ENCODE results near the gene HAP1.
"Not testable (repeated sequence)": the region's sequence is repeated elsewhere in the genome, so short reads cannot be mapped to it uniquely, and the experiment has no call there.

The HAP1 gene

GRCh38 chr17:41675157-41676057, 59.0 kb downstream of the HAP1 start:
- H3K27me3 ChIP-seq (ENCODE audit: insufficient read depth, low read length); H3K36me3 ChIP-seq (ENCODE audit: insufficient read depth, low read depth, low read length); H3K9me3 ChIP-seq (ENCODE audit: insufficient read depth, low read depth, low read length); H3K9ac ChIP-seq (ENCODE audit: low read depth, low read length): not testable (repeated sequence)
- peaks cover 15% of the 10 kb centered on the region; the same call in 1 of the 2 replicates for H3K4me1 ChIP-seq (ENCODE audit: insufficient read depth, low read length)
- peak overlapping the region; percentile 11 for H3K27ac ChIP-seq (ENCODE audit: low read length)
- peak overlapping the region; percentile 44 for H3K4me3 ChIP-seq (ENCODE audit: low read length)

Measured in iPS-20b (cell line).